NCI-H146 treated with DMSO at 0.1 percent for 48 hours (cell line): ENCODE results near the gene C1QL1.
A peak's percentile ranks its signal among the peaks of the same experiment; 100 is the strongest.

Experiments
- DNase-seq: peaks from one replicate; lab custom pipeline; 2025; ENCODE audit not compliant: unreplicated experiment; lab: John Stamatoyannopoulos, UW

The C1QL1 gene

DNA sequence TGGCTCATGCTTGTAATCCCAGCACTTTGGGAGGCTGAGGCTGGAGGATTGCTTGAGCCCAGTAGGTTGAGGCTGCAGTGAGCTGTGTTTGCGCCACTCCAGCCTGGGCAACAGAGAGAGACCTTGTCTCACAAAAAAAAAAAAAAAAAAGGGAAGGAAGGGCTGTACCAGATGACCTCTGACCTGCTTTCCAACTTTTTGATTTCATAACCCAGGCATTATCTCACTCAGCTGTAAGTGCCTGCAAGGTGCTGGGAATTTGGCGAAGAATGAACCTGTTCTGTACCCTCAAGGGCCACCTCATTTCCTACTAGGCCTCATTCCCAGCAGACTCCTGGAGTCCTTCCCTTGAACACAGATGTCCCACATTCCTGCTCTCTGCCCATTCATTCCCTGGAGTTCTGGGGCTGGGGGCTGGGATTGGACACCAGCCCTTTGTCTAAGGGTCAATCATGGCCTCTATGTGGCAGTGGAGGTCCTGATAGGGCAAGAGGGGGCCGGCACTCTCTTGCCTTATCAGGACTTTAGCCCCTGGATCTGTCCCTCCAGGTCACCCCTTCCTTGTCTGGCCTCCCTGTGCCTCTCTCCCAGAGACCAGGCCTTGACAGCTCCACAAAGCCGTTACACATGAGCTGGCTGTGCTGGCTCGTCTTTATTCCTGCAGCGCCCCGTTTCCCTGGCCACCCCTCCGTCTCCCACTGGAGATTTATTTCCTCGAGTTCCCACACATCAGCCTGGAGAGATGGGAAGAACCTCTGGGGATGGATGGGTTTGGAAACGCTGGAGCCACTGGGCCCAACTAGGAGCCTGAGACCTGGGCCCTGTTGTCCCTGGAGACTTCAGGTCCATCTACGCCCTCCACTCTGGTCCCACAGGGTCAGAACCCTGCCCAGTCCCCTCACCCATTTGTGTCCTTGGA, 52.0 kb downstream of the C1QL1 start:
- no peak for DNase-seq

DNA sequence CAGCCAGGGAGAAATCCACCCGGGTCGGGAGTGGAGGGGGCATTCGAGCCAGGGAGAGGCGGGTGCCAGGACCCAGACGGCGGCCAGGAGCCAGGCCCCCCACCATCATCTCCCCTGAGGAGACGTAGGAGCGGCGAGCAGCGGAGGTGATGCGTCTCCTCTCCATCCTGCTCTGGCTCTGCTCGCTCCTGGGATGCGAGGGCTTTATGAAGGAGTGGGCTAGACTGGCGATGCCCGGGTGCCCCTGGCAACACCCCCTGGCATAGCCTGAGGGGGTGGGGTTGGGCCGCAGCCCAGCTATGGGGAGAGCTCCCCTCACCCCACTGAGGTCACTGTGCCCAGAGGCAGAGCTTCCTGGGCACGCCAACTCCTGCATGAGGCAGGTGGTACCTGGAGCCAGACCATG, 52.8 kb downstream of the C1QL1 start, which contains the start of gene GFAP:
Gene GFAP, minus strand, starts transcription at position 180 of the 406 bp plus-strand sequence. Its CDS starts 14 bp downstream, at position 166.
- no peak for DNase-seq

DNA sequence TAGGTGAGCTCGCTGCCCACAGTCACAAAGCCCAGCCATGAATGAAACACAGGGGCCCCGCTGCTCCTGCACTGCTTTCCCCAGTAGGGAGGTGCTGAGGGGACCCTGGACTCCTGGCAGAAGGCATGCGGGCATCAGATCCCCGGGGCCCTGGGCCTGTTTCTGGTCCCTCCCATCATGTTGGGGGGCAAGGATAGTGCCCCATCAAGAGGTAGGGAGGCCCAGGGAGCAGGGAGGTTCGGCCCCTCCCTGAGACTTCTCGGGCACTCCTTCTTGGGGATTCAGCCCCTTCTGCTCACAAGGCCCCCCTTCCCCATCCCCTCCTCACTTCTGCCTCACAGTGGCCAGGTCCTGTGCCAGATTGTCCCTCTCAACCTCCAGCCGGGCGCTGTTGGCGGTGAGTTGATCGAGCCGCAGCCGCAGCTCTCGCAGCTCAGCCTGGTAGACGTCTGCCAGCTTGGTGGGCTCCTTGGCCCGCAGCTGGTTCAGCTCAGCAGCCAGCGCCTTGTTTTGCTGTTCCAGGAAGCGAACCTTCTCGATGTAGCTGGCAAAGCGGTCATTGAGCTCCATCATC, 53.3 kb downstream of the C1QL1 start:
- DNase-seq: no peak

DNA sequence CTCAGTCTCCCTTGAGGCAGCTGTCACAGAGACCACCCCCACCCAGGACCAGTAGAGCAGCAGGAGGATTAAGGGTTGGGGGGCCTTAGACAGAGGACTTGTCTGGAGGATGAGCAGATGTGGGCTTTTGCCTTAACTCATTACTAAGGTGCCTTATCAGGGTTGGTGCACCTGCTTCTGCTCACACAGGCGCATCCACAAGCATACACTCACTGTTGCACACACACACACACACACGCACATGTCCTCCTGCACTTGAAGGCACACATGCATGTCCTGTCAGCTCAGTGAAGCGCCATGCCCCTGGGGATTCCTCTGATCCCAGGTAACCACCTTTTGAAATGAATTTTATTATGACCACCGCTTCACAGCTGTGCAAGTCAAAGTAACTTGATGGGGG, 54.0 kb downstream of the C1QL1 start:
- peak; percentile 6 for DNase-seq

DNA sequence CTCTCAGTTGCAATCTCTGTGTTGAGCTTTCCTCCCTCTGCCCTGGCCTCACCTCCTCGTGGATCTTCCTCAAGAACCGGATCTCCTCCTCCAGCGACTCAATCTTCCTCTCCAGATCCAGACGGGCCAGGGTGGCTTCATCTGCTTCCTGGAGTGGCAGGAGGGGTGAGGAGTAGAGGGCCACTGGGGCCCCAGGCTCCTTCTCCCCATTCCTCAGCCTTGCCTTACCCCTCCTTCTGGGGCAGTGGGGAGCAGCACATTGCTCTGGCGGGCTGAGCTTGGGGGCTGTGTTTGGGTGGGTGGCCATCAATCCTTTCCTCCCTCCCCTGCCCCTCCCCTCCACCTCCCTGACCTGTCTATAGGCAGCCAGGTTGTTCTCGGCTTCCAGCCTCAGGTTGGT, 54.4 kb downstream of the C1QL1 start:
- no peak for DNase-seq

DNA sequence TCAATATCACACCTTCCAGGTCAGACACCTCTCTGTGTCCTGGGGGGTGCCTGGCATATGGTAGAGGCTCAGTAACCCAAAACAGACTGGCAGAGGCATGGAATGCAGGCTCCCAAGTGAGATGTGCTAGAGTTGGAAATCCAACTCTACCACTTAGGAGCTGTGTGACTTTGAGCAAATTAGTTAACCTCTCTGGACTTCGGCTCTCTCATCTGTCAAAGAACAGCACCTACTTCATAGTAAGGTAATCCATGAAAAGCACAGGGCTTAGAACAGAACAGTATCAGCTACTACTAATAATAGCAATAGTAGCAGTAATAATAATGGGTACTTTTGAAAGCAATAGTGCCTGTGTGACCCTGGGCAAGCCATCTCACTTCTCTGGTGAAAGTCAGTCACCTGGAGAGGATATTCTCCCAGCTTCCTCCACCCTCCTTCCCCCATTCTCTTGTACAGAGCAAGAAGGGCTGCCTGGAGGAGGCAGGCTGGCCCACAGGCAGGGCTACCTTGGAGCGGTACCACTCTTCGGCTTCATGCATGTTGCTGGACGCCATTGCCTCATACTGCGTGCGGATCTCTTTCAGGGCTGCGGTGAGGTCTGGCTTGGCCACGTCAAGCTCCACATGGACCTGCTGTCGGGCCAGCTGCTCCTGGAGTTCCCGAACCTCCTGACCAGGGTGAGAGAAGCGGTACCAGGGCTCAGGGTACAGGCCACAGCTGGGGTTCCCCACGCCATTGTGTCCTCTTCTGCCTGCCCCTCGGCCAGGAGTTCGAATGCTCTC, 55.1 kb downstream of the C1QL1 start:
- DNase-seq: no peak

DNA sequence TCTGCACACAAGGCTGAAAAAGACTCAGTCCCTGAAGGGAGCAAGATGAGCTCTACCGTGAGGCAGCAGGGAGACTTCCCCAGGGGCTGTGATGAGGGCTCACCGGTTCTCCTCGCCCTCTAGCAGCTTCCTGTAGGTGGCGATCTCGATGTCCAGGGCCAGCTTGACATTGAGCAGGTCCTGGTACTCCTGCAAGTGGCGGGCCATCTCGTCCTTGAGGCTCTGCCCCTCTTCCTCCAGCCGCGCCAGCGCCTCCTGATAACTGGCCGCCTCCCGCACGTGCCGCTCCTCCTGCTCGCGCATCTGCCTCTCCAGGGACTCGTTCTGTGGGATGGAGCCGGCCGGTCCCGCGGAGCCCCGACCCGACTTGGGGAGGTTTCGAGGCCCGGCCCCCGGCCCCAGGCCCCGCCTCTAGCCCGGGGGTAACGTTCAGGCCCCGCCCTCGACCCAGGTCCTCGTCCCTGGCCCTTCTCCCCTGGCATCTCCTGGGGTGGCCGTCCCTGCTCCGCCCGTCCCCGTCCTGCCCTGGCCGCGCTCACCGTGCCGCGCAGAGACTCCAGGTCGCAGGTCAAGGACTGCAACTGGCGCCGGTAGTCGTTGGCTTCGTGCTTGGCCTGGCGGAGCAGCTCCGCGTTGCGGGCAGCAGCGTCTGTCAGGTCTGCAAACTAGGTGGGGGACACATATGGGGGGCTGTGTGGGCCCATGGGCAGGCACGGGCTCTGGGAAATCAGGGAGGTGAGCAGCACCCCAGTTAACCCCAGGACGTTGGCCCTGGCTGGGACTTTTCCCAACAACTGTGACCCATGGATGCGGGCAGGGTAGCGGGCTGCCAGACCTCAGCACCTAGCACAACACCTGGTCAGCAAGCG, 56.7 kb downstream of the C1QL1 start:
- peak; percentile 26 for DNase-seq

DNA sequence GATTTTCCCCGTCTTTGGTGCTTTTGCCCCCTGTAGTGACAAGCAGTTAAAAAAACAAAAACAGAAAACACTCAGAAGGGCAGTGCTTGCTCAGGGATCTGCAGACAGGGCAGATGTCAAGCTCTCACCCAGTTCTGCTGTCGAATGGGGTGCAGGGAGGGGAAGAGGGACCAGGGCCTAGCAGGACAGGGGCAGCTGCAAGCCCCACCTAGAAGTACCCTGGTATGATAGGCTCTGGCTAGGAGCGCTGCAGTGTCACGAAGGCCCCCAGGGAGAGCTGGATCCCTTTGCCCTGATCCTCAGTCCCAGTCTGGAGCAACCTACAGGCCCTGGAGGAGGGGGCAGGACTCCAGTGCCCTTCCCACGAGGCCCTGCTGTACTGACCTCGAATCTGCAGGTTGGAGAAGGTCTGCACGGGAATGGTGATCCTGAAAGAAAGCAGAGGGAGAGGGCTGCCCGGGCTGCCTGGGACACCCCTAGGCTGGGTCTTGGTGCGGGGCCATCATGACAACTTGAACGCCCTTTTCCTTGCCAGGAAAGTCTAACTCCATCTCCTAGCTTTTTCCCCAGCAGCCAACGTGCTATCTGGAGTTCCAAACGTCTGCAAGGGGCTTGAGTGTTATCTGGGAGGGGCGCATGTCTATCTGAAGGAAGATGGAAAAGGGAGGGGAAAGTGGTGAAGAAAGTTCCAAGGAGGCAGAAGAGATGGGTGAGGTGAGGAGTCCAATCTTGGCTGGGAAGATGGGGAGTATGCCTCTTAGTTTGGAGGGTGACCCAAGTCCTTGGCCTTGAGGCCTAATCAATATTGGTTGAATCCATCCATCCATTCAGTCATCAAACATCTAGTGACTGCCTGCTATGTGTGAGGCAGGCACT, 57.6 kb downstream of the C1QL1 start:
- no peak for DNase-seq
